HG03196 (cell line): Measurements from ENCODE around the gene AGBL1.

Source experiments
- ATAC-seq: cut with Tn5 transposase; IDR thresholded peaks from one replicate; pipeline ENCODE4 v1.9.1; 2021; ENCODE audit not compliant: unreplicated experiment

The AGBL1 gene

GRCh38 chr15:86316726-86317383 lies 237.2 kb downstream of the AGBL1 start:
- ATAC-seq: no peak

GRCh38 chr15:86317384-86317740 lies 237.7 kb downstream of the AGBL1 start:
- no peak for ATAC-seq

GRCh38 chr15:86322629-86323028 lies 243.0 kb downstream of the AGBL1 start:
- no peak for ATAC-seq

DNA sequence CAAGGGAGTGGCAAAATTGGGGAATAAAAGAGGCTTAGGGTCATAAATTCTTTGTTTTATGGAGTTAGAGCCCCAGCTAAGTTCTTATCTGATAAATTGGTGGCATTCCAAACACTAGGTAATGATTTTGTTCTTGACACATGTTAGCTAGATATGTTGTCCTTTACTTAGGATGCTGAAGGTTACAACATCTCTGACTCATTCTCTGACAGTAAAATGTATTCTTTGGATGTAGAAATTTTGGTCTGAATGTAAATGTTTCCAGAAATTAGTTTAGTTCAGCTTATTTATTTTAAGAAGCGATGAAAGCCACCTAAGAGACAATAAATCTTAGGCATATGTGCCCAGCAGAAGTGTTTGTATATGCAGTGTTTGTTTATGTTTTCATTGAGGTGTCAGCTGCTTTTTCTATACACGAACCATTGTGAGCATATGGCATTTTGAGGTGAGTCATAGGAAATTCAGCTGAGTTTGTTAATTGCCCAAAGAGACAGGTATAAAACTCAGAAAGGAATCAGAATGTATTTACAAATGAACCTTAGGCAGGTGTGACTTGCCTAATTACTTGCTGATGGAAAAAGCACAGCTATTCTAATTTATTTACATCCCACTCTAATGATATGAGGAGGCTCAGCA lies 247.7 kb downstream of the AGBL1 start:
- no peak for ATAC-seq

DNA sequence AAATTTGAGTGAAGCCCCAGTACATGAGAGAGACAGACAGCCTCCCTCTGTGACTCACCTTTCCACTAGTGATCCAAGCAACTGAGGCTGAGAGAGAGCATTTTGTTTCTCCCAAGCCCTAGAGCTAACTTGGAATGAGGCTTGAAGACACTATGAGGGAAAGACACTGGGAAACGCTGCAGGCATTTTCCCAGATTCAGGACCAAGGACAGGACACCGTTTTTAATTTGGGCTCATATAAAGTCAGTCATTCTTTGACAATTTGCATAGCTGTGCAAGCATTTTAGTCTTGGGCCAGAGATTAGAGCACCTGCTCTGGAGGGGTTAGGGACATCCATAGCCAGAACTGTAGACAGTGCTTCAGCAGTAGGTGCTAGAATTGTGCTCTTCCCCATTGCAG lies 249.0 kb downstream of the AGBL1 start:
- ATAC-seq: no peak

- no peak for ATAC-seq
These were observed 249.8 kb downstream of the AGBL1 start for GRCh38 chr15:86329311-86330013.

DNA sequence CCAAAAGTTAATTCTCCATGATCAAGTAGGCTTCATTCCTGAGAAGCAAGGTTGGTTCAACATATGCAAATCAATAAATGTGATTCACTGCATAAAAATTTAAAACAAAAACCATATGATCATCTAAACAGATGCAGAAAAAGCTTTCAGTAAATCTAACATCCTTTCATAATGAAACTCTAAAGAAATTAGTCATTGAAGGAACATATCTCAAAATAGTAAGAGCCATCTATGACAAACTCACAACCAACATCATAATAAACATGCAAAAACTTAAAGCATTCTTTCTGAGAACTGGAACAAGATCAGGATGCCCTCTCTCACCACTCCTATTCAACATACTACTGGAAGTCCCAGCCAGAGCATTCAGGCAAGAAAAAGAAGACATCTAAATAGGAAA lies 254.1 kb downstream of the AGBL1 start:
- ATAC-seq: no peak

DNA sequence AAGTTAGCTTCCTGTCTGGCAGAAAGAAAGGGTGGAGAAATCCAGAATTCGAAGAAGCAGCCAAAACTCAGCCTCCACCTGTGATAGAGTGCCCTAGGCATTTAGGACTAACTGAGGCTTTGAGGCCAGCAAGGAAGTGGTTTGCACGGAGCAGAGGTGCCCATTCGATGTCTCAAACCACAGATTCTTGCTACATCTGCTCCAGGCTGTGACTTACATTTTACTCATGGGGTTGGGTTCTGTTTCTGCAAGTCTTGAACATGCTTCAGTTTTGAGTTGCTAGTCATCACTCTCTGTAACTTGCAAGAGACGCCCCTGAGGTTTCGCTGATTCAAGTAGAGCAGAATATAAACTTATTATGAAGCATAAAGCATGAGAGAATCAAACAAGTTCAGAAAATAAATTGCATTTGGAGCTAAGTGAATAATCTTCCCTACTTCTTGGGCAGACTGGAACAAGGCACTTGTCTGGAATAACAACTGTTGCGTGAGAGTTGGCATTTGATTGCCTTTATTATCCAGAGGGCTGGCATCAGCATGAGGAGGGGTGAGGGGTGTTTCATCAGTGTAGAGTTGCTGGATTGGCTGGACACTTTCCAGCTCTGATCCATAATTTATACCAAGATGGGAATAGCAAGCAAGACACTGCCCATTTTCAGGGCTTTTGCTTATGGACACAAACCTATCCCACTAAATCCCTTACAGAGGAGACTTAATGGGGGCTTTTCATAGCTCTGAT lies 256.5 kb downstream of the AGBL1 start:
- no peak for ATAC-seq

GRCh38 chr15:86337071-86337470 lies 257.4 kb downstream of the AGBL1 start:
- no peak for ATAC-seq

- ATAC-seq: no peak
These were observed 267.6 kb downstream of the AGBL1 start for GRCh38 chr15:86347245-86347644.

DNA sequence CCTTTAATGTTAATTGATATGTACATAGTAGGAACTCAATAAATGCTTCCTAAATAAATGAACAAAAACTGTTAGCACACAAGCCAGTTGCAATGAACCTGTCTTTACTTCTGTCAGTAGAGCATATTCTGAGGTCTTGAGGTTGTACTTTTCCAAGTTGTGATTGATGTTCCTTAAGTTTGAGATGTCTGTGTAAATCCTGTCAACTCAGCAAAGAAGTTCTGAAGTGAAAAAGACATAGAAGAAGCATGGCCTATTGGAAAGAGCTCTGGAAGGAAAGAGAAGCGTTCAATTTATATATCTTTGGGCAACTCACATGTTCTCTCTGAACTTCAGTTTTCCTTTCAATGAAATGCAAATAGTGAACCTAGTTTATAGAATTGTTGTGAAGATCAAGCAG lies 269.9 kb downstream of the AGBL1 start:
- no peak for ATAC-seq

GRCh38 chr15:86353213-86353612 lies 273.5 kb downstream of the AGBL1 start:
- no peak for ATAC-seq

- no peak for ATAC-seq
These were observed 275.7 kb downstream of the AGBL1 start for GRCh38 chr15:86355361-86355760.

- no peak for ATAC-seq
These were observed 276.1 kb downstream of the AGBL1 start for GRCh38 chr15:86355801-86356200.

GRCh38 chr15:86362555-86362954 lies 282.9 kb downstream of the AGBL1 start:
- no peak for ATAC-seq

- no peak for ATAC-seq
These were observed 293.5 kb downstream of the AGBL1 start for GRCh38 chr15:86373147-86373546.

DNA sequence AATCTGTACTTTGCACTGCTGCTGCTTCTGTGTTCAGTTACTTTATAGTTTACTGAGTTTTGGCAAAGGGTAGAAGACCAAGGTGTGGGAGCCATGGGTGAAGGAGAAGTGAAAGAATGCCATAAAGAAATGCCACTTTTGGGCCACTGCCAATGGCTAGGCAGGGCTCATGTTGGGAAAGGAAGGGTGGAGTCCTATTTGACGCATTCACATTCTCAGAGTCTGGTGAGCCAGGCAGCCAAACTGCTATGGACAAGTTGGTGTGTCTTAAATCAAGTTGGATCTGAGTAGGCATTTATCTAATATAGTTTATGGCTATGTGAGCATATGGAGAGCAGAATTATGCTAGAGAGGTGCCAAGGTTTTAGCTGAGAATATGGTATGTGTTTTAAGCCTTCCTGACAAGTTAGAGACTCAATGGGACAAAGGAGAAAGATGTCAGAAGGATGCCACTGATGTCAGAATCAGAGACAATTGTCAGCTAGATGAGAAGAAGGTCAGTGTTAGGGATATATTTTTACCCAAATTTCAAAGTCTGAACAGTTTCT lies 296.1 kb downstream of the AGBL1 start:
- ATAC-seq: no peak

GRCh38 chr15:86377914-86378313 lies 298.2 kb downstream of the AGBL1 start:
- no peak for ATAC-seq

GRCh38 chr15:86382341-86382740 lies 302.7 kb downstream of the AGBL1 start:
- ATAC-seq: no peak

GRCh38 chr15:86383611-86384010 lies 303.9 kb downstream of the AGBL1 start:
- ATAC-seq: no peak

DNA sequence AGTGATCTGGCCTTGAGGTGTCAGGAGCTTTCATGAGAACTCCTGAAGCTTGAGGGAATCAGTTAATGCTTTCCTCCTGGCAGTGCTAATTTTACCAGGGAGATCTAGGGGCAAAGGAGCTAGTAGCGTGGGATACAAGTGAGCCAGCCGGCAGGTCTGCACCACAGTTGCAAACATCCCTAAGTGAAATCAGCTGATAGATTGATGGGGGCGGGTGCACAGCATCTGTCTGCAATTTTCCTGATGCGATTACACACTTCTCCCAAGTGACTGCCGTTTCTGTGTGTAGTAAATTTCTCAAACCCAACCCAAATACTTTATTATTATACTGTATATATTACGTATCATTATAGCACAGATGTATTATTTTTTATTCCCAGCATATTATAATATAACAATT lies 304.5 kb downstream of the AGBL1 start:
- ATAC-seq: no peak
